GM19239 (cell line): ENCODE results near the gene YIPF3.
A peak's percentile ranks its signal among the peaks of the same experiment; 100 is the strongest.
"Not testable (repeated sequence)": the region's sequence is repeated elsewhere in the genome, so short reads cannot be mapped to it uniquely, and the experiment has no call there.

Experiments
- DNase-seq: peaks from one replicate; pipeline ENCODE4 v3.0.0; 2011; ENCODE audit warnings: low spot score; ENCODE audit not compliant: insufficient read length
- FAIRE-seq: peaks from 2 replicates; lab custom pipeline; 2011; peaks lifted over from hg19 to GRCh38; lab: Jason Lieb, UNC

Gene YIPF3

DNA sequence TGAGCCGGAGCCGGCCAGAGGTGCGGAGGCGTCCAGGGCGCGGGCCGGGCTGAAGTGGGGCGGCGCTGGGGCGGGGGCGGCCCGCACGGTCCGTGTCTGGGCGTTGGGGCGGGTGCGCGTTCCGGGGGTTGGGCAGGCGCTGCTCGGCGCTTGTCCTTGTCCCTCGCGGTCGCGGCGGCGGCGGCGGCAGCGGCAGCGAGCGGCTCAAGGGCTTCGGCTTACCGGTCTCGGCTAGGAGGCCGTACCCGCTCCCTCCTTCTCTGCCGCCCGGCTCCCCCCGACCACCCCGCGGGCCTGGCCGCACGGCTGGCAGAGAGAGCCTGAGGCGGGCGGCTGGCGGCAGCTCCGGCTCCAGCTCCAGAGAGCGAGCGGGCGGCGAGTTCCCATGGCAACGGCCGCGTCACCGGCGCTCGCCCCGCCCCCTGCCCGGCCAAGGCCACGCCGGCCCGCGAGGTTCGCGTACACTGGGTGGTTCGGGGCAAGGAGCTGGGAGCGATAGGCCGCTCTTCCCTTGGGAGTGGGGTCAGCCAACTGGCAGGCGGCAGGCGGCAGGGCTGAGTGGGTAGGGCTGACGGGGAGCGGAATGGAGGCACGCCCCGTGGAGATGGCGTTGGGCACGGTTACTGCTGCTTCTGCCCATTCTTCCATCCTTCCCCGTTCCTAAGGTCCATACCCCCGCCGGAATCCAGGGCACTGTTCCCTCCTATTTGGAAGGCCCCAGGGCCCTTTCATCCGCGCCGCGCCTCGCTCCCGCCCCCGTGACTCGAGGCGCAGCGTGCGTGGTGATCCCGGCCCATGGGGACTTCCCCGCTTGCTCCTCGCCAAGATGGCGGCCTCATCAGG lies 6.5 kb downstream of the YIPF3 start, which contains the start of gene LRRC73:
Gene LRRC73 (minus strand): TSS at position 363 of the 843 bp plus-strand sequence. CDS start 561 bp downstream, outside the sequence.
- FAIRE-seq (peak; percentile 71), DNase-seq (peak; percentile 82)

DNA sequence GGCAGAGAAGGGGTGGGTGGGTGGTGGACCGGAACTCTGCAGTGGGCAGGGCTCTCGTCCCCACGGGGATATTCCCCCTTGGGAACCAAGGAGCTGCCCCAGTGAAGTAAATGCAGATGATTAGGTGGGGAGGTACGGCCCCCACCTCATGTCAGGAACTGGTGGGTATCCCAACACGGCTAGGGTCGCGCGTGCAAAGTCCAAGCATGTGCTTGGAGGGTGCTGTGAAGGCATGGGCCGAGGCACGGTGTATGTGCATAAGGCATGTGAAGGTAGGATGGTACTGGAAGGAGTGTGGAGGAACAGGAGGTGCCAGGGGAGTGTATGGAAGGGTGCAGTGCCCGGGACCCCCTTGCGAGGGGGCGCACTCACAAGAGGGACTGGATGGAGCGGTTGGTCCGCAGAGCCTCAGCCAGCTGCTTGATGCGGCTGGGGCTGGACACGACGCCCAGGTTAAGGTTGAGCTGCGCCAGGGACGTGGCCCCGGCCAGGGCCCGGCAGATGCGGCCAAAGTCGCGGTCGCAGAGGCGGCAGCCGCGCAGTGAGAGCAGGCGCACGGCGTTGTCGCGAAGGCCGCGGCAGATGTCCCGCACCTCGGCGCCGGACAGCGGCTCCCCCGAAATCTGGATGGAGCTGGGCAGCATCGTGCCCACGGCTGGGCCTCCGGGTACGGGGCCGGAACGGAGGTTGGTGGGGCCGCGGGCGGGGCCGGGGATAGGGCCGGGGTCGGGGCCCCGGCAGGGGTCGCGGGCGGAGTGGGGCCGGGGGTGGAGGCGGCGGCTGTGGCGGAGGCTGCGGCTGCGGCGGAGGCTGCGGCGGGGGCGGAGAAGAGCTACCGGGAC lies 7.4 kb downstream of the YIPF3 start:
- no peak for DNase-seq

DNA sequence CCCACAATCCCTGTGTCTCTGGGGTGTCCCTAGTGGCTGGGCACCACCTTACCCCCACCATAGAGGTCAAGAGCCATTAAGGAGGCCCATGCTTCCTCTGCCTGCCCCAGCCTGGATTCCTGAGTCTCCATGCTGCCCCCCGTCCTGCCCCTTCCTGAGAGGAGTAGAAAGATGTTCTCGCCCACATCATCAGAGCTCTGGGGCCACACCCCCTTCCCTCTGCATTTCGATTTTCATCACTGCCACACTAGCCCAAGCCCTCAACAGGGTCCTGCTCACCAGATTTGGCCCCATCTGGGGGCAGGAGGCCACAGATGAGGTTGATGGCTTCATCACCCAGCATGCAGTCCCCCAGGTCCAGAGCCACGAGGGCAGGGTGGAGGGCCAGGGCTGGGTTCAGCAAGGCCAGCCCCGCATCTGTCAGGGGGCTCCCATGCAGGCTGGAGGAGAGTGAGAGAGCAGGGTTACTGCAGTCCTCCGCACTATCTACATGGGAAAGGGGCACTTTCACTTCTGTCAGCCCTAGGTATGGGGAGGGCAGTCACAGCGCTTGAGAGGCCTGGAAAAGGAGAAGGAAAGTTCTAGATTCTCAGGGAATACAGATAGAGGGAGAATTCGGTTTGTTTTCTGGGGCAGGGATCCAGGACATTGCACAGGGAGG lies 8.1 kb downstream of the YIPF3 start:
- FAIRE-seq (no peak), DNase-seq (no peak)

More for the DNA sequence above, 7.4 kb downstream of the YIPF3 start:
- FAIRE-seq: no peak

DNA sequence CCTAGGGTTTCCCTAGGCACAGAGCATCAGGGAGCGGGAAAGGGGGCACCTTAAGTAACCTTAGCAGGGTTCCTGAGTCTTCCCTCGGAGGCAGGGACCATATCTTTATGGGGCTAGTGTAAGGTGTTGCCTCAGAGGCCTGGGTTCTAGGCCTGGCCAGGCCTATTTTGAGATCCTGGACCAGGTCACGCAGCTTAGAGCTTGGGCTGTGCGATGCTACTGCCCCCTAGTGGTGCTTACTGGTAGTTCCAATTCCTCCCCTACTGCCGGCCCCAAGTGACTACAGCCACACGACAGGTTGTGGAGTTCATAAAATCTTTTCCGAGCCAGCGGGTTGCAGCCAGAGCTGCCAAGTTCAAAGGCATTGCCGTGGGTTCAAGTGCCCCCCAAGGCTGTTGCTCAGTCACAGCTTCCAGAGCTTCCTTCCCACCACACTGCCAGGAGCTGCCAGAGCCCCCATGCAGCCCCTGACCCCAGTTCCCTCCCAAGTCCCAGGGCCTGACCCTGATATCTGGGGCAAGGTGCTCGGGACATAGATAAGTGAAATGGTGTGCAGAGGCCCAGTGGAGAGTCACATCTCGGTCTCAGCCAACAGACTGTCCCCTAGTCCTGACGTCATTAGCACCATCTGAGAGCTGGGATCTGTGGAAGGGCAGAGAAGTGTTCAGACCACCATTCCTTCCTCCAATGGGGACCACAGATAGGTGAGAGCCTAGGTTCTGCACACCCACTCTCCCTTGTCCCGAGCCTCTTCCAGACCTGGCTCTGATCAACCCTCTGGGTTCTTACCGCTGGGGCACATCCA lies 9.9 kb downstream of the YIPF3 start:
- FAIRE-seq (peak; percentile 96), DNase-seq (peak; percentile 79)

DNA sequence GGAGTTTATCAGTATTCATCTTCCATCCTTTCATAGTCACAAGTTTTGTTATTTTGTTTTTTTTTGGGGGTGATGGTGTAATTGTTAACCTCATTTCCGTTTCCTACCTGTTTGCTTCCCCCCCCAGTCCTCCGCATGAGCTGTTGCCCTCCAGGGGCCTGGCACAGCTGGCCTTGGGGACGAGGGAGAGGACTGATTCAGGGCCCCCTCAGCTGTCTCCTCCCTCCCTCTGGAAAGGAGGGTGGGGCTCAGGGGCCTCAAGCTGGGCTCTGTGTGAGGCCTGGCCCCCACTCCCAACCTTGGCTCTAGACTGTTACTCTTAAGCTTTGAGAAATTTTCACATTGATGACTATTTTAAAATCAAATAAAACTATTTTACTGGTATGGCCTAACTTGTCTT lies 10.6 kb downstream of the YIPF3 start:
- no peak for FAIRE-seq
- no peak for DNase-seq

DNA sequence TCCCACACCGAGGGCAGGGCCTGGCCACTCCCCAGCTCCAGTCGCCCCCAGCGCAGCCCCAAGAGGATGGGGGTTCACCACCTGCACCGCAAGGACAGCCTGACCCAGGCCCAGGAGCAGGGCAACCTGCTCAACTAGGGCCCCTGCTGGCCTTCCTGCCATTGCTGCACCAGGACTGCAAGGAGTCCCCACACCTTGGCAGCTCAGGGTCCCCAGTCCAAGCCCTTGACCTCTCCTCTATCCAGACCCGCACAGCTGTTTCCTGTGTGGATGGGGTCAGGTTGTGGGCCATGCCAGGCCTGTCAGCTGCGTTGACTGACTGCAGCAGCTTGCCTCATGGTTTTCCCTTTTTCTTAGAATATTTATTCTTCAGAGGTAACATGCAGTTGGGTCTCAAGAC lies 11.0 kb downstream of the YIPF3 start:
- DNase-seq (no peak), FAIRE-seq (no peak)

DNA sequence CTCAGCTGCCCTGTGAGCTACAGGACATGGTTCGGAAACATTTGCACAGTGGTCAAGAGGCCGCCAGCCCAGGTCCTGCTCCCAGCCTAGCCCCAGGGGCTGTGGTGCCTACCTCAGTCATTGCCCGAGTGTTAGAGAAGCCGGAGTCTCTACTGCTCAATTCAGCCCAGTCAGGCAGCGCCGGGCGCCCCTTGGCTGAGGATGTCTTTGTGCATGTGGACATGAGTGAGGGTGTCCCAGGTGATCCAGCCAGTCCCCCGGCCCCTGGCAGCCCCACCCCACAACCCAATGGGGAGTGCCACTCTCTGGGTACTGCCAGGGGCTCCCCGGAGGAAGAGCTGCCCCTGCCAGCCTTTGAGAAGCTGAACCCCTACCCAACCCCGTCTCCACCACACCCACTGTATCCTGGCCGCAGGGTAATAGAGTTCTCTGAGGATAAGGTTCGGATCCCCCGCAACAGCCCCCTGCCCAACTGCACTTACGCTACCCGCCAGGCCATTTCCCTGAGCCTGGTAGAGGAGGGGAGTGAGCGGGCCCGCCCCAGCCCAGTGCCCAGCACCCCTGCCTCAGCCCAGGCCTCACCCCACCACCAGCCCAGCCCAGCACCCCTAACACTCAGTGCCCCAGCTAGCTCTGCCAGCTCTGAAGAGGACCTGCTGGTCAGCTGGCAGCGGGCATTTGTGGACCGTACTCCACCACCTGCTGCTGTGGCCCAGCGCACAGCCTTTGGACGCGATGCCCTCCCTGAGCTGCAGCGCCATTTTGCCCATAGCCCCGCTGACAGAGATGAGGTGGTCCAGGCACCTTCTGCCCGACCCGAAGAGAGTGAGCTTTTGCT lies 11.8 kb downstream of the YIPF3 start:
- FAIRE-seq (no peak), DNase-seq (no peak)

DNA sequence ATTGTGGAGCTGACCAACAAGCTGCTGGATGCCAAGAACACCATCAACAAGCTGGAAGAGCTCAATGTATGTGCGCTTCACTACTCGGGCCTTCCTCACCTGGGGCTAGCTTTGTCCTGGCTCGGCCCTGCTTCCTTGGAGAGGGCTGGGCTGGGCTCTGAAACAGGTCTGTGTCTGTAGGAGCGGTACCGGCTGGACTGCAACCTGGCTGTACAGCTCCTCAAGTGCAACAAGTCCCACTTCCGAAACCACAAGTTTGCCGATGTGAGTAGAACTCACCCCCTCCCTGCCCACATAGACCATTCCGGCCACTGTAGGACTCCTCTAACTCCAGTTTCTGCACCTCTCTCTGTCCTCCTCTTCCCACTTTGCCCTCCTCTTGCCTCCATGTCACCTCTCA lies 13.3 kb downstream of the YIPF3 start:
- FAIRE-seq: no peak

DNA sequence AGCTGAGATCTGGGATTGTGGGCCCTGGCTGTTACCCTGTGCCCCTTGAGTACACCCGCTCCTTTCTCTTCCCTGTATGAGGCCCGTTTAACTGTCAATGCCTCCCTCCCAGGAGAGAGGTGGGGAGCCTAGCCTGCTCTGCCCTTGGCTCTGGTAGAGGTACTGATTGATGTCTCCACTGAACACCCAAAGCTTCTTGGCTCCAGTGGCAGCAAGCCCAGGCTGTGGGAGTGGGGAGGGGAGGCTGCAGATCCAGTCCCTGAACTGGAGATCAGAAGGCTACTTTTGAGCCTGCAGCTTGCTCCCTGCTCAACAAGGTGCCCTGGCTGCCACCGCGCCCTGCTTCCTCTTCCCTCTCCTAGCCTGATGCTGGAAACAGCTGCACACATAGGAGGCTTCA lies 14.1 kb downstream of the YIPF3 start:
- no peak for FAIRE-seq
- no peak for DNase-seq

More for the DNA sequence above, 13.3 kb downstream of the YIPF3 start:
- no peak for DNase-seq

DNA sequence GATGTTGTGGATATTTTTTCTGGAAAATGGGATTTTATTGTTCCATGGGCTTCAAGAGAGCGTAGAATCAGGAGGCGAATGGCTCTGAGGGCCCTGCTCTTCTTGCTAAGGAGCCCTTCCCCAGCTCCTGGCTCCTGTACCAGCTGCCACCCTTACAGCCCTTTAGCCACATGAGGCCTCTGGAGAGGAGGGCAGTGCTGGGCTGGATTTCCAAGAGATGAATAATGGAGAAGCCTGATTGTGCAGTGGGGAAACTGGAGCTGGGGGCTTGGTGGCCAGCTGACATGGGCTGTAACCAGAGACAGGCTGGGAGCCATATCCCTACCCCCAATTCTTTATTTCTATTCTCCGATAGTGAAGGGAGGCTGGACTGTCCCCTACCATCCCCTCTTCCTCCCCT lies 15.8 kb downstream of the YIPF3 start:
- FAIRE-seq (no peak), DNase-seq (no peak)

DNA sequence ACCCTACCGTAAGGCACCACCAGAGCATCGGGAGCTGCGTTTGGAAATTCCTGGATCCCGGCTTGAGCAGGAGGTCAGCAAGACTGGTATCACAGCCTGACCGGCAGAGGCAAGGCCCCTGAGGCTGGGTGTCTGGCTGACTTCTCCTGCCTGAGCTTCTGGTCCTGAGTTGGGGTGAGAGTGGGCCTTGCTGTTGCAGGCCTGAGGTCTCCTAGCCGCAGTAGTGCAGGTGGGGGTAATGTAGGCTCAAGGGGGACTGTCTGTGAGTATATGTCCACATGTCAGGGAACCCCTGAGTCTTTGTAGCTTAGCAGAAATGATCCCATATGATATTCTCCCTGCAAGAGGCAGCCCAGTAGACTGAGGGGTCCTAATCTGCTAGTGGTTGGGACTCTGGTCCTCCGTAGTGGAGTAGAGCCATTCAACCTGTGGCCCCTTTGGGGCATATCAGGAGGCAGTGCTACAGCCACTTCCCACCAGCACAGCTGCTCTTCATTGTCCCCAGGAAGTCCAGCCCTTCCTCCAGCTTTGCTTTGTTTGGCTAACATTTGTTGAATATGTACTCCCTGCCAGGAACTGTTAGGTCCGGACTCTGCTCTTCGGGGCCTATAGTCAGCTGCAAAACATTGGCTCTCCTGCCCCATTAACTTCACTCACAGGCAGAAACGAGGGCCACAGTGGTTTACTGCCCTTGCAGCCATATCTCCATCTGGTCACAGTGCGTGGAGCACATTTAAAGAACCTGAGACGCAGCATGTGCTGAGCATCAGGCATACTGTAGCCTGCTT lies 17.5 kb downstream of the YIPF3 start:
- FAIRE-seq: no peak
- DNase-seq: no peak

DNA sequence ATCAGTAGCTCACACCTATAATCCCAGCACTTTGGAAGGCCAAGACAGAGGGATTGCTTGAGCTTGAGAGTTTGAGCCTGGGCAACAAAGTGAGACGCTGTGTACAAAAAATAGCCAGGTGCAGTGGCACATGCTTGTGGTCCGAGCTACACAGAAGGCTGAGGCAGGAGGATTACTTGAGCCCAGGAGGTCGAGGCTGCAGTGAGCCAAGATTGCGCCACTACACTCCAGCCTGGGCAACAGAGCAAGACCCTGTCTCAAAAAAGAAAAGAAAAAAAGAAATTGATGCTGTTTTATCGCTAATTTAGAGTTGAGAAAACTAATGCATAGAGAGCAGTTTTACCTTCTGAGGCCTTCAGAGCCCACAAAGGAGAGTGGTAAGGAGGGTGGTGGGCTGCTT lies 18.4 kb downstream of the YIPF3 start:
- FAIRE-seq: not testable (repeated sequence)

DNA sequence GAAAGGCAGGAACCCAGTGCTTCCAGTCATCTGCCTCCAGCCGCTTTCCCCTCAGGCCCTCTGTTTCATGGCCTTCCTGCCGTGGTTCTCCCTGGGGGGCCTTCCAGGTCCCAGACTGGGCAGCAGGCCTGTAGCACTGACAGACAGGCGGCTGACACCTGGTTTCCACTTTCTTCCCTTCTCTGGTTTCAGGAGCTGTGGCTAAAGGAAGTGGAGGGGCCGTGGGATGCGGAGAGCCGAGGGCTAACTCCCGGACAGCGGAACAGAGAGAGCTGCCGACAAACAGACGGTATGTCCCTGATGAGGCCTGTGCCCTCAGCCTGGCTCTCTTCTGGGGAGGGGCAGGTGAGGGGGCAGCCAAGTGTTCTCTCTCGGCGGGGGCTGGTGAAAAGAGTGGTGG lies 19.0 kb downstream of the YIPF3 start:
- FAIRE-seq: no peak
- DNase-seq: no peak

More for the DNA sequence above, 18.4 kb downstream of the YIPF3 start:
- DNase-seq: not testable (repeated sequence)

DNA sequence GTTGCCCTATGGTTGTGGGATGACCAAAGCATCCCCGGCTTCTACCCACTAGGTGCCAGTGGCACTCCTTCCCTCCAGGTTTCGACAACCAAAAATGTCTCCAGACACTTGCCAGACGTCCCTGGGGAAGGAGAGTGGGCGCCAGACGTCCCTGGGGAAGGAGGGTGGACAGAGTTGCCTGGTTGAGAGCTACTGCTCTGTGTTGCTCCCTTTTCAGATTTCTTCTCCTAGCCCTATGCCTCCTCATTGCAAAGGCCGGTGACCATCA lies 19.7 kb downstream of the YIPF3 start:
- DNase-seq (no peak), FAIRE-seq (no peak)

DNA sequence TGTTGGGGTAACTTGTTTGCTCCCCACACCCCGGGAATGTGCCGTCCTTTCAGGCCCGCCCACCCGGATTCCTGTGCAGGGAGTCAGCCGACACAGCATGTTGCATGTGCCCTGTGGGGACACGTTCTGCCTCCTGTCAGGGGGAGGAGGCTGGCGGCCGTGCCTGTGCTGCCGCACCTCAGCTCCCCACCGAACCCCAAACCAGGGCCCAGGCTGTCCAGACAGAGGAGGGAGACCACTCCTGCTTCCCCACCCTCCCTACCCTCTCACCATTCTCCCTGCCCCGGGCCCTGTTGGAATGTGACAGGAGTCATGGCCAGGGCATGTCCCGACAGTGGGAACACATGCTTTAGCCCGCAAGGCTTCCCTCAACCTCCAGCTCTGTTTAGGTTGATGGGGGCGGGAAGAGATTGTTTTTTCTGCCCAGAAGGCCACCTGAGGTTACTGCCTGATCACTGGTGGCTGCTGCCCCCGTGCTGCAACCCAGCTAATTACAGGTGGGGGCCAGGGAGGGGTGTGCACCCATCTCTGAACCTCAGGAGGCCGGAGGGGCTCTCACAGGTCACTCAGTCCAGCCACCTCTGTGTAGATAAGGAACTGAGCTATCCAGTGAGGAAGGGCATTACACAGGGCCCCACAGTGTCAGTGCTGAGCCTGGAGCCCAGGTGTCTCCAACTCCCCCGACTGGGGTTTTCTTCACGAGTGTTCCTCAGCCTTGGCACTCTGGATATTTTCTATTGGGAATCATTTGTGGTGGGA lies 20.2 kb downstream of the YIPF3 start:
- DNase-seq: no peak

DNA sequence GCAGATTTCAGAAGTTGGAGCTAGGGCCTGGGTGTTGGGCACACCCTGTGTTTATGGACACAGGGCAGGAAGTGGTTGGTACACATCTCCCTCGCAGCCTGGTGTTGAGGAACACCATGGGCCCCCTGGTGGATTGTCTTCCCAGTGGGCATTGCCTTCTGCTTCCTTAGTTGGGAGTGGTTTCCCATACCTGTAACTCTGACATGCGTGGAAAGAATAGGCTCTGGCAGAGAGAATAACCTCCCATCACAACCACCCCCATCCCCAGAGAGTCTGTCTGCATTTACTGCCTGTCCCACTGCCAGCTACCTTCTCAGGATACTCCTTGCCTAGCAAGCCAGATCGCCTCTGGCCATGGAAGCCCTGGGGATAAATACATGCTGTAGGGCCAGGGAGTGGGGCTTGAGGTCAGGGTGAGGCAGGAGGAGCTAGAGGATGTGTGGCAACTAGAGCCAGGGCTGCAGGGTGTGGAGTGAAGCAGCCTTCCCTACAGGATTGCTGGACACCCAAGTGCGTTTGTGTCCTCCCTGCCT lies 21.3 kb downstream of the YIPF3 start:
- FAIRE-seq: no peak
- DNase-seq: no peak

More for the DNA sequence above, 20.2 kb downstream of the YIPF3 start:
- FAIRE-seq: no peak

DNA sequence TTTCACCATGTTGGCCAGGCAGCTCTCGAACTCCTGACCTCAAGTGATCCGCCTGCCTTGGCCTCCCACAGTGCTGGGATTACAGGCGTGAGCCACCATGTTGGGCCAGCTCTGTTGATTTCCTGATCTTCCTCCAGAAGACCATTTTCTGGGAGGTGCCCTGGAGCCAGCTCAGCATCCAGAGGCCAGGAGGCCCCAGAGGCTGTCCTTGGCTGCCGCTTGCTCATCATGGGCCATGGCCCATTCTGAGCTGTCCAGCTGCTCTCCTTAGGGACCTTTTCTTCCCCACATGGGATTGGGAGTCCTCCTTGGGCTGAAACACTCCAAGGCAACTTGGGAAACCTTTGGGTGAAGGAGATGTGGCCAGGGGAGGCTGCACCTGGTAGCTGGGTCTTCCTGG lies 22.0 kb downstream of the YIPF3 start:
- no peak for DNase-seq
- FAIRE-seq: no peak
